Dermis microvascular lymphatic vessel endothelial cell (primary cell): ENCODE data around the gene SPRR2B. TPM values are rescaled to one million over a fixed set of nuclear protein-coding genes. Genes with fewer than 3 reads are reported as not detected.
"Not testable (repeated sequence)": the region's sequence is repeated elsewhere in the genome, so short reads cannot be mapped to it uniquely, and the experiment has no call there.

Source experiments
- DNase-seq, 2 donors: peaks; one replicate each; pipeline versions ENCODE4 v3.0.0 to v3.0.0-alpha.2; 2010; ENCODE audit warnings: low read depth in 2 of 2
- total RNA-seq: library from RNA; depleted of rRNA; stranded (reverse); fragments of >200 nt; gene quantifications from 2 replicates; pipeline ENCODE4 v1.2.1, GENCODE V29; 2014

The SPRR2B gene
- total RNA-seq = not detected in 2 replicates

GRCh38 chr1:153071511-153071910 lies at the start of gene SPRR2B:
TSS of gene SPRR2B (minus strand) at chr1:153071611. CDS start at chr1:153070839, 772 bp downstream.
- no peak for DNase-seq

- no peak for DNase-seq
These were observed 49.5 kb upstream of the SPRR2B start for GRCh38 chr1:153120945-153121344.

DNA sequence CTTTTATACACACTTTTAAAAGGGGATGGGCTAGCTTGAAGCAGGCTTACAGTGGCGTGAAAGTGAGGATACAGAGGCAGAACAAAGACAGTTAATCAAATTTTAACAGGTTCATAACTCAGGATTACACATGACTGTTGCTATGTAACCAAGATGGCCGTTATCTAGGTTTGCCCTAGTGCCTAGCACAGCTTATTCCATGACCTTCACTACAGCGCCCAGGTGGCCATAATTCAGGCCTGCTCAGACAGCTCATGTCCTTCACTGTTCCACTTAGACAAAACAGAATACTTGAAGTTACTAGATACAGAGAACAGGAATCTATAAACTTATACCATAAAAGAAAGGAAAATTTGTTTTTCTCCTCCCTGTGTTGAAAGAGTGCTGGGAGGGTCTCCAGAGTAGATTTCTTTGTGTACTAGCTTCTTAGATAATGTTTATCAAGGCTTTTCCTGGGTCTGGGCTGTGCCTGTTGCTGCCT lies 48.1 kb upstream of the SPRR2B start:
- no peak for DNase-seq

GRCh38 chr1:153115264-153115663 lies 43.9 kb upstream of the SPRR2B start:
- not testable (repeated sequence) for DNase-seq

DNA sequence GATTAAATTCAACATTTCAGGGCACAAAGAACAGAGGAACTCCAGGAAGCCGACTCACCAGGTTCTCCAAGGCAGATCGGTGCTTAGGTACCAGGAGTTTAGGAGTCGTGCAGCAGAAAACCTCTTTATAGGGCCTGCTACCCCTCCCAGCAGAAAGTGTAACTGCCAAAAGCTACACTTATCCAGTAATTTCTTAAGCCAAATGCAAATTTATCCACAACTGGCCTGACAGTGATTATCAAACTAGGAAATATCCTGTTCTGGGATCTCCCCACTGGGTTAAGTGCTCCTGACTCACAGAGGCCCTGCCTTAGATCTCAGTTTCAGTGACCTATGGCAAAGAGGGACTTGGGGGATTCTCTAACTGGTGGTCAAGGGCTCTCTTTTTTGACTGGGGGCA lies 42.0 kb upstream of the SPRR2B start, which contains the start of gene SPRR2F:
Gene SPRR2F, minus strand, starts transcription at position 101 of the 400 bp plus-strand sequence. CDS start 783 bp downstream, outside the sequence.
- DNase-seq = no peak

- DNase-seq = not testable (repeated sequence)
These were observed 41.0 kb upstream of the SPRR2B start for GRCh38 chr1:153112454-153112853.

- DNase-seq = no peak
These were observed 28.8 kb upstream of the SPRR2B start for GRCh38 chr1:153100245-153100644.

DNA sequence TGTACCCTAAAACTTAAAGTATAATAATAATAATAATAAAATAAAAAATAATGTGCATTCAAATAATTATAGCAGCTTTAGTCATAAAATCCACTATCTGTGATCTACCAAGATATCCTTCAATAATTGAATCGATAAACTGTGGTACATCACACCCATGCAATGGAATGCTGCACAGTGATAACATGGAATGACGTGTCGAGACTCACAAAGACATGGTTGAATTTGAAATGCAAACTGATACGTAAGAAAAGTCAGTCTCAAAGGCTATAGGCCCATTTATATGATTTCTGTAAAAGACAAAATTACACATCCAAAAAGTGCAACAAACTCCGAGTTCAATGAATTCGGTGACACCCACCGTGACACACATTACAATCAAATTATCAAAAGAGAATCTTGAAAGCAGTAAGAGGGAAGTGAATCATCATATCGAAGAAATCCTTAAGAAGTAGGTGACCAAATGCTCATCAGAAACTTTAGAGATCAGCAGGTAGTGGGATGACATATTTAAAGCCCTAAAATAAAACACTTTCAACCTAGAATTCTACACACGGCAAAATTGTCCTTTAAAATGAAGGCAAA lies 28.1 kb upstream of the SPRR2B start:
- DNase-seq = no peak

DNA sequence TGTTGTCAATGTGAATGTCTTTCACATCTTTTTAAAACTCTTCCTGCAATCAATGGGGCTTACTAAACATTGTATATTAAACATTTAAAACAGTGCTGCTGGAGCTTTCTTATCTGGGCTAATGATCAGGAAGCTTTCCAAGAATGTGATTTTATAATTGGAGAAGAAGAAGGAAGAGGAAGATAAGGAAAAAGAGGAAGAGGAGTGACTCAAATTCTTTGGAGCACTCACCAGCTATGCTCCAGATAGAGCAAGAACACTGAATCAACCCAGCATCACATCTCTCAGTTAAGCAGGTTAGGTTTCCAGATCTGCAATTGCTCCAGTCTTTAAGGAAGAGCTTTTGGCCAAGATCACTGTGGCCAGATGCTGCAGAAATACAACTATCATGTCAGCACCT lies 24.4 kb upstream of the SPRR2B start:
- no peak for DNase-seq

- no peak for DNase-seq
These were observed 23.0 kb upstream of the SPRR2B start, which contains the start of gene SPRR2E for GRCh38 chr1:153094426-153094825. TSS of gene SPRR2E (minus strand) at chr1:153094526. CDS start at chr1:153093751, 775 bp downstream.

GRCh38 chr1:153087652-153088051 lies 16.2 kb upstream of the SPRR2B start:
- no peak for DNase-seq

- no peak for DNase-seq
These were observed 10.3 kb upstream of the SPRR2B start for GRCh38 chr1:153081736-153082135.

DNA sequence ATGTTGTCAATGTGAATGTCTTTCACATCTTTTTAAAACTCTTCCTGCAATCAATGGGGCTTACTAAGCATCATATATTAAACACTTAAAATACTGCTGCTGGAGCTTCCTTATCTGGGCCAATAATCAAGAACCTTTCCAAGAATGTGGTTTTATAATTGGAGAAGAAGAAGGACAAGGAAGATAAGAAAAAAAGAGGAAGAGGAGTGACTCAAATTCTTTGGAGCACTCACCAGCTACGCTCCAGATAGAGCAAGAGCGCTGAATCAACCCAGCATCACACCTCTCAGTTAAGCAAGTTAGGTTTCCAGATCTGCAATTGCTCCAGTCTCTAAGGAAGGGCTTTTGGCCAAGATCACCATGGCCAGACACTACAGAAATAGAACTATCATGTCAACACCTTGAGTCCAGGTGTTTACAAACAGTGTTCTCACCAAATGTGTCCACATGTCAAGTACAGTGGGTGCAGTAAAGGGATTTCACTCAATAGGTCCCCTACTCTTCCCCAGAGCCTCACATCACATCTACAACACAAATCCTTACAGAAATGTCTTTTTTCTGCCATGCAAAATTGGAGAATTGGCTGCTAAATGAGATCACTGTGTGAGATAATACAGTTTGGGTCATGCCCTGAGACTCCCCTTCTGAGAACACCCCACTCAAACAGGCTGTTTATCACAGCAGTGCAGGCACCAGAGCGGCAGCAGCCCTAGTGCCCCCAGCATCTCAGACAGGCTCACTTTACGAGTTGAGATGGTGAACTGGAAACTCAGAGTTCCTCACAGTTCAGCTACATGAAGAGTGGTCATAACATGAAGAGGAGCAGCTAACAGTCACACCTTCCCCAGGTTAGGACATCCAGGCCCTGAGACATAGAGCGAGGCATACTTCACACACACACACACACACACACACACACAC lies 1.7 kb upstream of the SPRR2B start:
- DNase-seq = no peak

DNA sequence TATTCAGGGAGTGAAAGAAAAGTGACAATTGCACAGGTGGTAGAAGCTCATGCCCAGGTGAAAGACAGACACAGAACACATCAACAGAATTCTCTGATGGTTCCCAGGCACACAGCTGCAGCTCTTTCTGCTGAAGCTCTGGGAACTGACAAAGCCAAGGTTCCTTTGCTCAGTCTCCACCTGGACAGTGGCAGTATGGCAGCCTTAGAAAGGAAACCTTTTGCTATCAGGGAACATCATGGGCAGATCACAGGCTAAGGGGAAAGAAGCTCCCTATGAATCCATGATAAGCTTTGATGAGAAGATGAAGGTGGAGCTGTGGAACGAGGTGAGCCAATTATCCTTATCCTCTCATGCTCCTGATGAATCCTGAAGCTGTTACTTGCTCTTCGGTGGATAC lies 1.2 kb downstream of the SPRR2B start:
- no peak for DNase-seq

DNA sequence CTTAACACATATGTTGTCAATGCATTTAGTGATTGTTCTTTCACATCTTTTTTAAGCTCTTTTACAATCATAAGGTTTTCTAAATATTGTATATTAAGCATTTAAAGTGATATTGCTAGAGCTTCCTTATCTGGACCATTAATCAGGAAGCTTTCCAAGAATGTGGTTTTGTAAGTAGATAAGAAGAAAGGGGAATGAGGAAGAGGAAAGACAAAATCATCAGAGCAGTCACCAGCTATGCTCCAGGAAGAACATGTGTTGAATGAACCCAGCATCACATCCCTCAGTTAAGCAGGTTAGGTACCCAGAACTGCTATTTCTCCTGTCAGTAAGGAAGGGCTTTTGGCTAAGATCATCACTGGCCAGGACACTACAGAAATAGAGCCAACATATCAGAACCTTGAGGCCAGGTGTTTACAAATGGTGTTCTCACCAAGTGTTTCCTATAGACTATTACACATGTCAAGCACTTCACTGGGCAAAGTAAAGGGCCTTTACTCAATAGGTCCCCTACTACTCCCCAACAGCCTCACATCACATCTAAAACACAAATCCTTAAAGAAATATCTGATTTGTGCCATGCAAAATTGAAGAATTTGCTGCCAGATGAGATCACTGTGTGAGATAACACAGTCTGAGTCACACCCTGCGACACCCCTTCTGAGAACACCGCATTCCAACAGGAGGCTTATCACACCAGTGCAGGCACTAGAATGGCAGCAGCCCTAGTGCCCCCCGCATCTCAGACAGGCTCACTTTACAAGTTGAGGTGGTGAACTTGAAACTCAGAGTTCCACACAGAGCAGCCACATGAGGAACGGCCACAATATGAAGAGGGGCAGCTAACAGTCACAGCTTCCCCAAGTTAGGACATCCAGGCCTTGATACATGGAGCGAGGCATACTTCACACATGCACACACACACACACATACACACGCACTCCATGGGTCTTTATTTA lies 12.3 kb downstream of the SPRR2B start:
- DNase-seq = no peak

GRCh38 chr1:153058154-153058553 lies 13.3 kb downstream of the SPRR2B start:
- DNase-seq = no peak

- no peak for DNase-seq
These were observed 14.0 kb downstream of the SPRR2B start, which contains the start of gene SPRR2A for GRCh38 chr1:153057375-153057774. TSS of gene SPRR2A (minus strand) at chr1:153057512. CDS start at chr1:153056735, 777 bp downstream.

DNA sequence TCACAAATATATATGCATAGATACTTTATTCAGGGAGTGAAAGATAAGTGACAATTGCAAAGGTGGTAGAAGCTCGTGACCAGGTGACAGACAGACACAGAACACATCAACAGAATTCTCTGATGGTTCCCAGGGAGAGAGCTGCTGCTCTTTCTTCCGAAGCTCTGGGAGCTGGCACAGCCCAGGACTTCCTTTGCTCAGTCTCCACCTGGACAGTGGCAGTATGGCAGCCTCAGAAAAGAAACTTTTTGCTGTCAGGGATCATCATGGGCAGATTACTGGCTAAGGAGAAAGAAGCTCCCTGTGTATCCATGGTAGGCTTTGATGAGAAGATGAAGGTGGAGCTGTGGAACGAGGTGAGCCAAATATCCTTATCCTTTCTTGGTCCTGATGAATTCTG lies 15.3 kb downstream of the SPRR2B start:
- not testable (repeated sequence) for DNase-seq

DNA sequence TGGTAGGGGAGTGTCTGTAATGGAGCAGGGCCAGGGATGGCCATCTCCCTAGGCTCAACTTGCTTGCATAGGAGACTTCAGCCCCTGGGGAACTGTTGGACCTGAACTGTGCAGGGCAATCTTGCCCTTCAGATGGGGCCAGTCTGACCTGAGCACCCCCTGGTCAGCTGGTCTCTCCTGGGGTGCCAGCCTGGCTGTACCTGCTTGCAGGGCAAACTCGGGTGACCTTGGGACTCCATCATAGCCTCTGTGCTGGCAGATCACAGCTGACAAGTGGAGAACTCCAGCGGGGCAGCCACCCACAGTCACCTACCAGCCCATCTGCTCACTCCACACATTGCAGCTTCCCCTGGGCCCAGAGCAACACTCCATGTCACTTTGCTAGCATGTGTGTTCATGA lies 22.2 kb downstream of the SPRR2B start:
- no peak for DNase-seq

GRCh38 chr1:153040950-153041631 lies 30.3 kb downstream of the SPRR2B start, which contains the start of gene SPRR2D:
TSS of gene SPRR2D (minus strand) at chr1:153041120. CDS start at chr1:153040346, 774 bp downstream.
- DNase-seq = no peak
